T-helper 1 cell treated with Interleukin-12 subunit alpha and Interleukin-12 subunit beta and Interleukin-4 antibody, amounts not matched to agents 30 μg/mL and 1 μg/mL, for 36 hours (primary cell): ENCODE data around the gene RAB26.

Experiments
- H3K27ac Mint-ChIP-seq: one replicate; pipeline ENCODE4 v1.8.0; 2021; ENCODE audit warnings: mild to moderate bottlenecking, mixed read lengths
- H3K27me3 Mint-ChIP-seq: one replicate; pipeline ENCODE4 v1.8.0; 2021; ENCODE audit warnings: low read depth, mixed read lengths
- H3K36me3 Mint-ChIP-seq: one replicate; pipeline ENCODE4 v1.8.0; 2021; ENCODE audit warnings: low read depth, mixed read lengths
- H3K4me1 Mint-ChIP-seq: one replicate; pipeline ENCODE4 v1.8.0; 2021; ENCODE audit warnings: low read depth, mixed read lengths
- H3K4me3 Mint-ChIP-seq: one replicate; pipeline ENCODE4 v1.8.0; 2021; ENCODE audit warnings: mild to moderate bottlenecking, moderate library complexity, mixed read lengths
- H3K9me3 Mint-ChIP-seq: one replicate; pipeline ENCODE4 v1.8.0; 2021; ENCODE audit warnings: mixed read lengths

Gene RAB26

GRCh38 chr16:2147378-2147777, 1.0 kb upstream of the RAB26 start:
- Mint-ChIP-seq H3K27me3 (no peaks in the 10 kb centered on the region), H3K36me3 (peaks cover 5% of the 10 kb centered on the region), H3K4me3 (no peak overlapping the region), H3K4me1 (peaks cover 2% of the 10 kb centered on the region), H3K27ac (no peak overlapping the region), H3K9me3 (no peaks in the 10 kb centered on the region)

GRCh38 chr16:2148714-2149629, 547 bp downstream of the RAB26 start:
- Mint-ChIP-seq H3K27me3 (no peaks in the 10 kb centered on the region), H3K27ac (no peak overlapping the region), H3K4me3 (peak overlapping the region; percentile 46), H3K9me3 (no peaks in the 10 kb centered on the region), H3K4me1 (peaks cover 4% of the 10 kb centered on the region), H3K36me3 (peaks cover 12% of the 10 kb centered on the region)

- Mint-ChIP-seq H3K27me3 (no peaks in the 10 kb centered on the region), H3K9me3 (no peaks in the 10 kb centered on the region), H3K27ac (no peak overlapping the region), H3K4me1 (peaks cover 10% of the 10 kb centered on the region), H3K36me3 (peaks cover 20% of the 10 kb centered on the region), H3K4me3 (peak overlapping the region; percentile 40)
Measured at GRCh38 chr16:2149630-2150417, 1.4 kb downstream of the RAB26 start.

- Mint-ChIP-seq H3K36me3 (peaks cover 24% of the 10 kb centered on the region), H3K4me3 (peak overlapping the region; percentile 34), H3K4me1 (peaks cover 13% of the 10 kb centered on the region), H3K9me3 (no peaks in the 10 kb centered on the region), H3K27me3 (no peaks in the 10 kb centered on the region), H3K27ac (no peak overlapping the region)
Measured at GRCh38 chr16:2150418-2151187, 2.2 kb downstream of the RAB26 start.

GRCh38 chr16:2151188-2152091, 3.0 kb downstream of the RAB26 start:
- peaks cover 17% of the 10 kb centered on the region for H3K4me1 Mint-ChIP-seq
- H3K27ac Mint-ChIP-seq: no peak overlapping the region
- peak overlapping the region; percentile 34 for H3K4me3 Mint-ChIP-seq
- peaks cover 29% of the 10 kb centered on the region for H3K36me3 Mint-ChIP-seq
- H3K9me3 Mint-ChIP-seq: no peaks in the 10 kb centered on the region
- no peaks in the 10 kb centered on the region for H3K27me3 Mint-ChIP-seq

GRCh38 chr16:2152695-2153506, 4.5 kb downstream of the RAB26 start:
- Mint-ChIP-seq H3K4me3 (peak overlapping the region; percentile 89), H3K36me3 (peaks cover 29% of the 10 kb centered on the region), H3K27me3 (no peaks in the 10 kb centered on the region), H3K4me1 (peaks cover 29% of the 10 kb centered on the region), H3K9me3 (no peaks in the 10 kb centered on the region), H3K27ac (no peak overlapping the region)

- Mint-ChIP-seq H3K36me3 (peaks cover 29% of the 10 kb centered on the region), H3K27ac (peak overlapping the region; percentile 80), H3K4me3 (peak overlapping the region; percentile 89), H3K27me3 (no peaks in the 10 kb centered on the region), H3K4me1 (peaks cover 28% of the 10 kb centered on the region), H3K9me3 (no peaks in the 10 kb centered on the region)
Measured at GRCh38 chr16:2154533-2155090, 6.2 kb downstream of the RAB26 start.

- peaks cover 29% of the 10 kb centered on the region for H3K36me3 Mint-ChIP-seq
- peak within 1 kb of the TSS; percentile 99 for H3K4me3 Mint-ChIP-seq
- H3K27me3 Mint-ChIP-seq: no peaks in the 10 kb centered on the region
- H3K4me1 Mint-ChIP-seq: peaks cover 28% of the 10 kb centered on the region
- no peaks in the 10 kb centered on the region for H3K9me3 Mint-ChIP-seq
- H3K27ac Mint-ChIP-seq: peak within 1 kb of the TSS; percentile 96
Measured at GRCh38 chr16:2155091-2155950, 6.9 kb downstream of the RAB26 start, which contains the start of gene TRAF7. TSS of gene TRAF7 (plus strand) at chr16:2155782. CDS start at chr16:2163921, 8,139 bp downstream.

GRCh38 chr16:2155977-2156848, 7.8 kb downstream of the RAB26 start:
- peak overlapping the region; percentile 96 for H3K27ac Mint-ChIP-seq
- H3K4me3 Mint-ChIP-seq: peak overlapping the region; percentile 99
- no peaks in the 10 kb centered on the region for H3K27me3 Mint-ChIP-seq
- peaks cover 27% of the 10 kb centered on the region for H3K36me3 Mint-ChIP-seq
- H3K4me1 Mint-ChIP-seq: peaks cover 28% of the 10 kb centered on the region
- H3K9me3 Mint-ChIP-seq: no peaks in the 10 kb centered on the region

GRCh38 chr16:2156849-2157224, 8.4 kb downstream of the RAB26 start:
- Mint-ChIP-seq H3K27me3 (no peaks in the 10 kb centered on the region), H3K4me1 (peaks cover 28% of the 10 kb centered on the region), H3K27ac (peak overlapping the region; percentile 96)

GRCh38 chr16:2157480-2158261, 9.2 kb downstream of the RAB26 start:
- peak overlapping the region; percentile 15 for H3K27ac Mint-ChIP-seq
- peaks cover 25% of the 10 kb centered on the region for H3K36me3 Mint-ChIP-seq
- peak overlapping the region; percentile 99 for H3K4me3 Mint-ChIP-seq
- H3K4me1 Mint-ChIP-seq: peaks cover 28% of the 10 kb centered on the region
- H3K9me3 Mint-ChIP-seq: no peaks in the 10 kb centered on the region
- no peaks in the 10 kb centered on the region for H3K27me3 Mint-ChIP-seq

More at GRCh38 chr16:2156849-2157224, 8.4 kb downstream of the RAB26 start:
- H3K4me3 Mint-ChIP-seq: peak overlapping the region; percentile 99
- peaks cover 25% of the 10 kb centered on the region for H3K36me3 Mint-ChIP-seq
- H3K9me3 Mint-ChIP-seq: no peaks in the 10 kb centered on the region
